Activated T-helper 1 cell treated with anti-CD3 and anti-CD28 coated beads, Interleukin-2, amount 50 U/mL, for 16 hours (primary cell): ENCODE data around the gene RXRB.

Experiments
- DNase-seq, 2 donors: peaks; one replicate each; pipeline ENCODE4 v3.0.0-alpha.2; 2020; ENCODE audit warnings: low read depth in 1 of 2, low spot score in 1 of 2

Gene RXRB

DNA sequence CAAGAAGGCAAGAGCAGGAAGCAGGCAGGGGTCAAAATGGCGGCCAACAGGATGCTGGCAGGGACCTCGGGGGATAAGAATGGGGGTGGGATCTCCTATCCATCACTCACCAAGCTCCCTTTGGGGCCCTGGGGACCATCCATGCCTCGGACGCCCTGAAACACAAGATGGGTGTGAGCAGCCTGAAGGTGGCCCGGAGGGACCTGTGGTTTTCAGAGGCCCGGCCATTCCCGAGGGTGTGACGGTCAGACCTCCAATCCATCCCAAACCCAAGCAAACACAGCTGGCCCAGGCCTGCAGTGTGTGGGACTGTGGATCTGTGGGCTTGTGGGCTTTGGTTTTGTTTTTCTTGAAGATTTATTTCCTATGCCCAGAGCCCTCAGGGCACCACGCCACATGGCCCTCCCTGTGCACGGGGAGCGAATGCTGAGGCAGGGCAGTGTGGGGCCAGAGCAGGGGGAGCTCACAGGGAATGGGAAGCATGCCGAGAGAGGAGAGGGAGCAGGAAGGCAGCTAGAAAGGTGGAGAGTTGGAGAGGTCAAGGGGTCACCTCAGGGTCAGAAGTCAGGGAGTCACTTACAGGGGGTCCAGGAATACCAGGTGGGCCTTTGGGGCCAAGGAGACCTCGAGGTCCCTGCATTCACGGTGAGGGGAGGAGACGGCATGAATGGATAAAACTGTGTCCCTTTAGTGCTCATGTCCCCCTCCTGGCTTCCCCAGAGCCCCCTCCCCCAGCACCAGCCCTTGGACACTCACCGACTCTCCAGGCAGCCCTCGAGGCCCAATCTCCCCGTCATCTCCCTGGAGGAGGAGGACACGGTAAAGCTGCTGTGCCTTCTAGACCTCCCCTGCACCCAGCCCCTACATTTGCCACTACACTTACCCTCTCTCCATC is 22.7 kb downstream of the RXRB start:
- no peak for DNase-seq

- DNase-seq, result no peak
These were observed 23.6 kb downstream of the RXRB start for GRCh38 chr6:33176906-33177305.

- DNase-seq, result no peak
These were observed 24.9 kb downstream of the RXRB start for GRCh38 chr6:33175436-33176069.

DNA sequence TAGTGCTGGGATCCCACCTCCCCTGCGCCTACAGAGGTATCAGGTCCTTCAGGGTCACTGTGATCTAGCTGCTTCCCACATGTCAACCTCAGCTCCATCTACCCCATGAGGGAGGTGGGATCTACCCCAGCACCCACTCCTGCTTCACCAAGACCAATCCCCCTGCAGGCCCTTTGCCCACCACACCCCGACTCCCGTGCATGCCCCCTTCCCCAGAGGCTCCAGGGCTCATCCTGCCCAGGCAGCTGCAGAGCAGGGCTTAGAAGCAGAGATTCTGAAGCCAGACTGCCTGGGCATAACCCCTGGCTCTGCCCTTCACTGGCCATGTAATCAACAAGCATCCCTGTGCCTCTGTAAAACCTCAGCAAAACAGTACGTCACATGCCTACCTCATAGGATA is 25.7 kb downstream of the RXRB start:
- DNase-seq, result no peak

DNA sequence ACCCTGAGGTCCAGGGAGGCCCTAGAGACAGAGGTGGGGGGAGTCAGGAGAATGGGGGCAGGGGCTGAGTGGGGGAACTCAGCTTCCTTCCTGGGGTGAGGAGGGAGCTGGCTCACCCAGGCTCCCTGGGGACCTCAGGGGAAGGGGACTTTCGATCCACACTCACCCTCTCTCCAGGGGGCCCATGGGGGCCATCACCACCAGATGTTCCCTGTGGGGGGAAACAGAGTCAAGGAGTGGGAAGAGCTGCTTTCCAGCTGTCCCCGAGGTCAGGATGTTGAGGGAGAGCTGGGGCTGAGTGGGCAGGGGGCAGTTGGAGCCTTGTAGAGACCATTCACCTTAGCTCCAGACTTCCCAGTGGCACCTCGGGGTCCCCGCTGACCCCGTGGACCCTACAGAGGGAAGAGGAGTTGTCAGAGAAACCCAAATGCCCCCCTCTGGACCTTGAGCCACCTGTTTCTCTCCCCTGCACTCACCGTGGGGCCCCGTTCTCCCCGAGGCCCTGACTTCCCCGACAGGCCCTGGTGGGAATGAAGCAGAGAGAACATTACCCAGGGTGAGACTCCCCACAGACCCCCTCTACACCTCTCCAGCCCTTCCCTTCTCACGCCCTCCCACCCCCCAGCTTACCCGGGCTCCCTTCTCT is 26.8 kb downstream of the RXRB start:
- DNase-seq, result no peak

DNA sequence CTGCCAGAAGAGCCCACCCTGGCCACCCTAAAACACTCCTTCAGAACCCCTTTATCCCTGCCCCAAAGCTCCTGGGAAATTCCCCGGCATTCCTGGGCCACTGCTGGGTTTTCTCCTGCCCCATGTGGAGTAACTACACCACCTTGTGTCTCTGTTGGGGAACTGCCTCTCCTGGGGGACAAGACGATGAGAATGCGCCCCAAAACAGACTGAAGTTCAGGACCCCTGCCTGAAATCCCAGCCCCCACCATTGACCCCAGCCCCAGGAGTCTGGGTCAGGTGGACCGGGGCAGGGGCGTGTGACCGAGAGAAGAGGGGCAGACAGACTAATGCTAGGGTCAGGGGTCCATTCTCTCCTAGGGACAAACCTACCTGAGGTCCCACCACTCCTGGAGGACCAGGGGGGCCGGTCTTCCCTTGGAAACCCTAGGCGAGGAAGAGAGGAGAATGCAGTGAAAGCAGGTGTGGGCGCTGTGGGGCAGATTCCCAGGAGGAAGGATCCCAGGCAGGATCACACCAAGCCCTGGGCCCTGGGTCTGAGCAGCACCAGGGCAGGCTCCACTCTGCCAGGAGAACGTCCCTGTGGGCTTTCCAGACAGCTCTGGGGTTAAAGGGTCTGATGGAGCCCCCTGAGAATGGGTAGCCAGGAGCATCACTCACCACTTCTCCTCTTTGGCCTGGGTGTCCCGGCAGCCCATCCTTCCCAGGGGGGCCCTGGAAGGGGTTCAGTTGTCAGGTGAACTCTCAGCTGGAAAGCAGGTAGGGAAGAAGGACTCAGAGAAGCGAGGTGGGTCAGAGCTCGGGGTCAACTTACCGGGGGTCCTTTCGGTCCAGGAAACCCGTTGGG is 27.6 kb downstream of the RXRB start:
- no peak for DNase-seq

DNA sequence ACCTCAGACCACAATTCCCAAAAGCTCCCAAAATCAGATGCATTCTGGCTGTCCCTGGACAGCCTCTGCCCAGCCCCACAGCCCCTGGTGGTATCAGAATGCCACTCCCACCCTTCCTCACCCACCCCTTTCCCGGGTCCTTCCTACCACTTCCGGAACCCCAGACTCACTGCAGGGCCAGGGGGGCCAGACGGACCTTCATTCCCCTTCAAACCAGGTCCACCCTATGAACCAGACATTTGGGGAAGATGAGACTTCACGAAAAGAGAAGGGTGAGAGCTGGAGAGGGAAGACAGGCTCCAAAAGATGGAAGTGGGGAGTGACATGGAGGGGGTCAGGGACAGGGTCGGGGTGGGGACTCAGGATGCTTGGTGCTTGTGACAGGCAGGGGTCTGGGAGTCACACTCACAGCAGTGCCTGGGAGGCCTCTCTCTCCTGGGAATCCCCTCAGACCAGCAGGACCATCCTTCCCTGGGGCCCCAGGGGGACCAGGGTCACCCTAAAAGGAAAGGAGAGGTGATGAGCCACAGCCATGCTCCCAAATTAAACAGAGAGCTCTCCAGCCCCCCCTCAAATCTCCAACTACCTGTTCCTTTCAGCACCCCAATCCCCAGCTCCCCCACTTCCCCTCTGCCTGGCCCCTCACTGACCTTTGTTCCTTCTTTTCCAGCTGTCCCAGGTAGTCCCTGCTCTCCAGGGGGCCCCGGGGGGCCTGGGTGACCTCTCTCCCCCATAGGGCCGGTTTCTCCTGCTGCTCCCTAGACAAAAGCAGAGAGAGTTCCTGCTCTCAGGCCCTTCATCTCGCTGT is 28.4 kb downstream of the RXRB start:
- DNase-seq, result no peak

DNA sequence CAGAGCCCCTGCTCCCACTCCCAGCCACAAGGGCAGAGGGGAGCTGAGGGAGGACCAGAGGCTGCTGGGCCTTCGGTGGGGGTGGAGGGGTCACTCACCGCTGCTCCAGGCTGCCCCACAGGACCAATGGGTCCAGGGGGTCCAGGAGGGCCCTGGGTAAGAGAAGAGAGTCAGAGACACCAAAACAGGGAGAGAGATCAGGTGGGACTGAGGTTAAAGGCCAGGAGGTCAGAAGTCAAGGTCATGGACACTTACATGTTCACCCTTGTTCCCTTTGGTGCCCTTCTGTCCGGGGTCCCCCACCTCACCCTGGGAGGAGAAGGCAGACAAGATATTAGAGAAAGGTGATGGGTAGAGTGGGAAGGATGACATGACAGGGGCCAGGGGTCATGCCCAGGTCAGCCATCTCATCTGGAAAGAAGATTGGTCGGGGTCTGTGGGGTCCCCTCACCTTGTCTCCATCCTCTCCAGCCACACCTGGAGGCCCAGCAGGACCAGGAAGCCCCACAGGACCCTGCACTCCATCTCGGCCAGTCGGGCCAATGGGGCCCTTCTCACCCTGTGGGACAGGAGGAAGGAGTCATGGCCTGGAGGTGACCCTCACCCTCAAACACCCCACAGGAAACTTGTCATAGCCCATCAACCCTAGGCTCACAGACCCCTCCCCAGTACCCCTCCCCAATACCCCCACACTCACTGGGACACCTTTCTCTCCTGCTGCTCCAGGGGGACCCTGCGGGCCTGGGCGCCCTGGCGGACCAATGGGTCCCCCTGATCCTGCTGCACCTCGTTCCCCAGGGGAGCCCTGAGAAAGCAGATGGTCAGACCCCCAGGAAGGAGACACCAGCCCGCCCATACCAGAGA is 29.2 kb downstream of the RXRB start:
- no peak for DNase-seq

GRCh38 chr6:33170176-33171015 is 30.1 kb downstream of the RXRB start:
- no peak for DNase-seq

GRCh38 chr6:33169291-33170175 is 30.9 kb downstream of the RXRB start:
- no peak for DNase-seq

DNA sequence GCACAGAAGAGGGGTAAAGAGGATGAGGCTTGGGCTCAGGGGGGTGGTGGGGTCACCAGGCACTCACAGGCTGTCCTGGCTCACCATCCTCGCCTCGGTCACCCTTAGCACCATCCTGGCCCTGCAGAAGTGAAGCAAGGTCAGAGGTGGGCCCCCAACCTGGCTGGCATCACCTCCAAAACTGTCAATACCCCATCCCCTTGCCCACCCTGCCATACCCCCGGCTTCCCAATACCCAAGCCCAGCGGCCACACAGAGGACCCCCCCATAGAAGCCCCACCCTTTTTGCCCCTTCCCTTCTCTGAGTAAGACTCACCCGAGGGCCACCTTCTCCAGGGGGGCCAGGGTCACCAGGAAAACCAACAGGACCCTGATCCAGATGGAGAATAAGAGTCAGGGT is 31.8 kb downstream of the RXRB start:
- DNase-seq, result no peak

GRCh38 chr6:33168284-33168601 is 32.2 kb downstream of the RXRB start:
- no peak for DNase-seq

DNA sequence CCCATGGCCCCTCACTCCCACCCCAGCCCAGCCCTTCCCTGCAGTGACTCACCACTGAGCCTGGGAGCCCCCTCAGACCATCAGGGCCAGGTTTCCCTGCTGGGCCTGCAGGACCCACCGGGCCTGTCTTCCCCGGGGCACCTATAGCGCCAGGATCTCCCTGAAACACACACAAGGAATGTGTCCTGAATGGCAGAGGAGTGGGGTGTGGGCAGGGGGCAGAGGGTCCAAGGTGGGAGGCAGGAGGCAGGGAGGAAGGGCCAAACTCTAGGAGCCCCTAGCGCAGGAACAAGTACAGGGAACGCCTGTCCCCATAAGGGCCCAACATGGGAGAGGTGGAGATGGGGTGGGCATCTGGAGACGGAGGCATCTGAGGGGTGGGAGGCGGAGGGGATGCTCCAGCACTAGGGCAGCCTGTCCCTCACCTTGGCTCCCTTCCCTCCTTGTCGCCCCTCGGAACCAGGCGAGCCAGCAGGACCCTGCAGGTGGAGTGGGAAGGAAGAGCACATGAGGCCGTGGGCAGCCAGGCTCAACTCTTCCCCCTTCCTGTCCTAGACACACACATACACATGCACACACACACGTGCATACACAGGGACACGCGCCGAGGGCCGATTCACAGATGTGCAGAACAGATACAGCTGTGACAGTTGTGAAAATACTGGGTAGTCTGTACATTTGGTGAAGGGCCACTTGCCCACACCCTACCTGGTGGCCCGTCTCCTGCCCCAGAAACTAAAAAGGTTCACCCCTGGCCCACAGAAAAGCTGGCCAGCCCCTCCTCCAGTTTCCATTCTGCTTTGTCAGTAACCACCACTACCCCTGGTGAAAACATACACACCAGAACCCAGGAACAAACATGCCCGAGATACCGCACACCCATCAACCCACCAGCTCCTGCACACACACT is 32.8 kb downstream of the RXRB start:
- no peak for DNase-seq

- DNase-seq, result no peak
These were observed 33.7 kb downstream of the RXRB start for GRCh38 chr6:33166811-33167210.

- DNase-seq, result no peak
These were observed 34.1 kb downstream of the RXRB start for GRCh38 chr6:33166363-33166762.

DNA sequence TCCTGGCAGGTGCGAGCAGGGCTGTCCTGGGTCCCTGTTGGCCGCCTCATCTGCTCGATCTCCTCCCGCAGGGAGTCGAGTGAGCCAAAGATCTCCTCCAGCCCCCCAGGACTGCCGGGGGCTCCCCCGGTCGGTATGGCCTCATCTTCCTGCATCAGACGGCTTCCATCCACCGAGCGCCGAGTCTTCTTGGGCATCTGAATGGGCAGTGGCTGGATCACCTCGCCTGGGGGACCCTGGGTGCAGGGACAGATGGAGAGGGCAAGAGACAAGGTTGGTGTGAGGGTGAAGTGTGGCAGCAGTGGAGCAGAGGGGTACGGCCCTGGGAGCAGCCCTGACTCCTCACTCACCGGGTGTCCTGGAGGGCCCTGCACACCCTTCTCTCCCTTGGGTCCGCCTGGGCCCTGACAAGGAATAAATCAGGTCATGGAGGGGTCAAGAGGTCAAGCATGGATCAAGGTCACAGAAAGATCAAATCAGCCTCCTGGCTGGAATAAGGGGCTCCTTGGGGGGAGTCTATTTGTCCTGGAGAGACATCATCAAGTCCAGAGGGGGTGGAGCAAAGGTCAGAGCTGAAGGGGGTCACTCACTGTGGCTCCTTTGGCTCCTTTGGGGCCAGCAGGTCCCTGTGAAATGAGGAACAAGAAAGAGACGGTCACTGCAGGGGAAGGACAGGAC is 34.7 kb downstream of the RXRB start:
- no peak for DNase-seq
